GM12878 (cell line): ENCODE data around the gene SSRP1. TPM values are rescaled to one million over a fixed set of nuclear protein-coding genes. Genes with fewer than 3 reads are reported as not detected.

Experiments used
- ATAC-seq: fragments of 200-7000 bp; cut with Tn5 transposase; 3 replicates; pipeline ENCODE4 v1.9.1; 2020; ENCODE audit warnings: mild to moderate bottlenecking, moderate library complexity
- BruUV-seq: library from RNA; stranded (reverse); fragments of 400-500 nt; replicated peaks from 2 replicates; lab custom pipeline; 2021; lab: Mats Ljungman, UMichigan
- CTCF ChIA-PET: fragments of 300-600 bp; sonication (Branson Sonifier 250); formaldehyde crosslinking; extraction: SDS; loops from one replicate; lab custom pipeline; 2021; ENCODE audit warnings: inconsistent platforms; lab: Yijun Ruan, JAX
- POLR2A ChIA-PET: fragments of 350-600 bp; formaldehyde crosslinking; extraction: SDS; loops from one replicate; lab custom pipeline; 2021; ENCODE audit warnings: inconsistent platforms; lab: Charles Lee
- RAD21 ChIA-PET: fragments of 300-600 bp; sonication (Branson Sonifier 250); formaldehyde crosslinking; loops from one replicate; lab custom pipeline; 2023; ENCODE audit warnings: antibody characterized with exemption; ENCODE audit not compliant: unreplicated experiment; lab: Charles Lee
- SMC1A ChIA-PET: fragments of 300-600 bp; sonication (Branson Sonifier 250); formaldehyde crosslinking; loops from one replicate; lab custom pipeline; 2023; ENCODE audit not compliant: unreplicated experiment, uncharacterized antibody; lab: Charles Lee
- DNase-seq: peaks from one replicate; pipeline ENCODE4 v3.0.0-alpha.2; 2011; ENCODE audit warnings: low read depth, low spot score
- FAIRE-seq: peaks from 3 replicates; lab custom pipeline; 2011; peaks lifted over from hg19 to GRCh38; lab: Jason Lieb, UNC
- H2AFZ ChIP-seq: 2 replicates; pipeline ENCODE4 v1.6.0; 2011; ENCODE audit warnings: low read depth, low read length, control low read depth; ENCODE audit not compliant: control insufficient read depth
- H3K27ac ChIP-seq: 2 replicates; pipeline ENCODE4 v1.5.1; 2011; ENCODE audit warnings: control low read depth; ENCODE audit not compliant: control insufficient read depth, insufficient read depth
- H3K27me3 ChIP-seq, 2 experiments: replicated peaks in 1 of 2; 2 replicates each; pipeline versions ENCODE4 v1.6.0 to v1.6.1; 2011; ENCODE audit warnings: low read length in 1 of 2; ENCODE audit not compliant: control insufficient read depth in 2 of 2, insufficient read depth in 2 of 2
- H3K36me3 ChIP-seq, 2 experiments: 2 replicates each; pipeline ENCODE4 v1.5.1; 2011; ENCODE audit warnings: low read length in 1 of 2; ENCODE audit not compliant: control insufficient read depth in 2 of 2, insufficient read depth in 2 of 2
- H3K4me1 ChIP-seq: 2 replicates; pipeline ENCODE4 v1.6.1; 2011; ENCODE audit warnings: mild to moderate bottlenecking, low read length, moderate library complexity, mixed read lengths; ENCODE audit not compliant: control insufficient read depth, insufficient read depth
- H3K4me2 ChIP-seq: 2 replicates; pipeline ENCODE4 v1.6.0; 2011; ENCODE audit warnings: control low read depth; ENCODE audit not compliant: control insufficient read depth, insufficient read depth
- H3K4me3 ChIP-seq: fragments of 200-600 bp; sonication (generic); 2 replicates; pipeline ENCODE4 v1.5.1; 2016
- H3K79me2 ChIP-seq: 2 replicates; pipeline ENCODE4 v1.6.0; 2011; ENCODE audit warnings: low read length; ENCODE audit not compliant: control insufficient read depth, insufficient read depth
- H3K9ac ChIP-seq: 2 replicates; pipeline ENCODE4 v1.8.0; 2011; ENCODE audit warnings: low read length, control low read depth, mixed read lengths; ENCODE audit not compliant: control insufficient read depth, insufficient read depth
- H3K9me3 ChIP-seq: replicated peaks from 3 replicates; pipeline ENCODE4 v1.5.1; 2011; ENCODE audit warnings: mild to moderate bottlenecking, low read length; ENCODE audit not compliant: control insufficient read depth, insufficient read depth
- H4K20me1 ChIP-seq: 2 replicates; pipeline ENCODE4 v1.6.0; 2011; ENCODE audit not compliant: control insufficient read depth, insufficient read depth
- CTCF ChIP-seq, 3 experiments: IDR thresholded peaks in 2 of 3; conservative IDR thresholded peaks in 1 of 3; 2 replicates each; pipeline ENCODE4 v1.5.1; 2011; ENCODE audit warnings: low read depth in 3 of 3, low read length in 3 of 3, mild to moderate bottlenecking in 3 of 3, control low read depth in 2 of 3, moderate library complexity in 2 of 3, inconsistent platforms in 1 of 3, mixed read lengths in 1 of 3; ENCODE audit not compliant: control insufficient read depth in 2 of 3, insufficient read depth in 1 of 3; ENCODE audit errors: extremely low read depth in 1 of 3
- EZH2 ChIP-seq: IDR thresholded peaks from 2 replicates; pipeline ENCODE4 v1.6.1; 2012; ENCODE audit warnings: low read depth, mild to moderate bottlenecking, control low read depth, inconsistent platforms, low read length, borderline replicate concordance; ENCODE audit not compliant: control insufficient read depth
- IKZF1 ChIP-seq: fragments of 450-650 bp; conservative IDR thresholded peaks from 2 replicates; pipeline ENCODE4 v1.6.1; 2017; ENCODE audit warnings: antibody characterized with exemption, mild to moderate bottlenecking
- MLLT1 ChIP-seq: fragments of 450-650 bp; IDR thresholded peaks from 2 replicates; pipeline ENCODE4 v1.6.1; 2016; ENCODE audit warnings: mild to moderate bottlenecking
- RAD21 ChIP-seq: IDR thresholded peaks from 2 replicates; pipeline ENCODE4 v1.6.1; 2011; ENCODE audit warnings: mild to moderate bottlenecking, low read depth, low read length, moderate library complexity; ENCODE audit not compliant: insufficient read depth
- RB1 ChIP-seq: fragments of 450-650 bp; formaldehyde crosslinking; IDR thresholded peaks from 2 replicates; pipeline ENCODE4 v1.6.1; 2017; ENCODE audit warnings: mild to moderate bottlenecking, borderline replicate concordance
- SKIL ChIP-seq: fragments of 450-650 bp; IDR thresholded peaks from 2 replicates; pipeline ENCODE4 v1.6.1; 2017; ENCODE audit warnings: mild to moderate bottlenecking, low read depth, inconsistent platforms; ENCODE audit not compliant: poor library complexity, severe bottlenecking
- SMC3 ChIP-seq: IDR thresholded peaks from 2 replicates; pipeline ENCODE4 v1.6.1; 2011; ENCODE audit warnings: low read length, improper control_type of control experiment, borderline replicate concordance
- TCF12 ChIP-seq: IDR thresholded peaks from 2 replicates; pipeline ENCODE4 v1.6.1; 2011; ENCODE audit warnings: low read depth, mild to moderate bottlenecking, low read length
- WGBS: methylation state at CpG from one replicate; pipeline ENCODE4 v1.1.6; 2016; ENCODE audit warnings: low lambda C conversion rate; ENCODE audit not compliant: insufficient replicate concordance, insufficient coverage; ENCODE audit errors: missing lambda C conversion rate; 5-methylcytosine and 5-hydroxymethylcytosine counted together
- in situ Hi-C: fragments of 300-500 bp; cut with MboI; formaldehyde crosslinking; loops from 9 replicates; pipeline ENCODE4 v1.14.3; 2018; ENCODE audit warnings: mixed read lengths
- intact Hi-C: fragments of 100-400 bp; cut with micrococcal nuclease; formaldehyde crosslinking; loops from one replicate; pipeline ENCODE4 v1.14.2; 2022; ENCODE audit not compliant: unreplicated experiment
- polyA plus RNA-seq, 11 experiments: library from polyadenylated mRNA; depleted of rRNA in 4 of 11; unstranded in 6 of 11; stranded (reverse) in 5 of 11; fragments of >200 nt; fragmentation: Nextera tagmentation in 4 of 11; fragmentation: Illumina TruSeq in 1 of 11; extraction: Ambion mirVana in 4 of 11; extraction: Trizol in 1 of 11; gene quantifications; 1 replicate in 1 of 11; 2 replicates in 10 of 11; pipeline versions ENCODE4 v1.2.1 to v1.2.3, GENCODE V29; 2011 to 2016; ENCODE audit warnings: inconsistent platforms in 2 of 11, missing spikeins in 2 of 11, low read depth in 1 of 11
- total RNA-seq, 4 experiments: library from RNA; depleted of rRNA in 3 of 4; stranded (reverse); fragments of >200 nt in 3 of 4; fragmentation: Illumina TruSeq in 1 of 4; extraction: Trizol in 1 of 4; gene quantifications; 2 replicates each; pipeline versions ENCODE4 v1.2.1 to v1.2.3, GENCODE V29; 2013 to 2021

Gene SSRP1
- total and polyA plus RNA-seq, 10 of the 15 experiments (the other 5 are each of a cell fraction or from before 2014, with no cell fraction given), result 73.6 to 279 (median 138) TPM

GRCh38 chr11:57278721-57279095, 57.0 kb downstream of the SSRP1 start (continued):
- TF ChIP-seq EZH2 (no peak), TCF12 (no peak), SKIL (no peak), MLLT1 (no peak)

- SMC1A ChIA-PET, result interaction anchor here (0.6 kb wide), 1 partner anchor 407 kb away, joined by 3 read pairs; no protein-coding TSS in a partner anchor
- no peak overlapping the region for H3K4me2 ChIP-seq
- RAD21 ChIA-PET, result interaction anchor here (2.1 kb wide), 1 partner anchor 29 kb away, joined by 5 read pairs; no protein-coding TSS in a partner anchor
- intact Hi-C loops, result no loop called here
- H3K27ac ChIP-seq, result no peak overlapping the region
- DNase-seq (no peak), FAIRE-seq (peak; percentile 95), ATAC-seq (peak; percentile 90)
- H3K4me3 ChIP-seq, result no peak overlapping the region
- CTCF ChIA-PET, result interaction anchor here (0.7 to 2.2 kb wide), 10 partner anchors 9 to 1354 kb away, joined by 3 to 16 read pairs (median 4); no protein-coding TSS in a partner anchor
- H4K20me1 ChIP-seq, result no peaks in the 10 kb centered on the region
- H3K27me3 ChIP-seq, result peaks cover 0 to 5% of the 10 kb centered on the region in 2 experiments; a peak in 1 of 4 replicates
- no peaks in the 10 kb centered on the region for H3K36me3 ChIP-seq
- TF ChIP-seq MLLT1 (no peak), IKZF1 (peak; percentile 27; the same call in 1 of the 2 replicates), CTCF (IDR thresholded peaks at IDR 0.05 in 2 of 3, conservative IDR thresholded peaks at IDR 0.05 in 1 of 3; ENCODE audit: control insufficient read depth in 2 of 3, extremely low read depth in 1 of 3, insufficient read depth in 1 of 3, low read depth in 3 of 3, low read length in 3 of 3) (peak; percentile 79 to 84 (median 83)), SMC3 (peak; percentile 45; the same call in 1 of the 2 replicates), RAD21 (peak; percentile 64), RB1 (no peak)
- no peak overlapping the region for H3K9ac ChIP-seq
- POLR2A ChIA-PET, result no interaction called here
- no peaks in the 10 kb centered on the region; the same call in 2 of the 3 replicates for H3K9me3 ChIP-seq
- H3K79me2 ChIP-seq, result no peaks in the 10 kb centered on the region
- 10% methylated on average over 14 of the region's 14 CpGs for WGBS
- no peaks in the 10 kb centered on the region for H3K4me1 ChIP-seq
- H2AFZ ChIP-seq, result no peak overlapping the region
- in situ Hi-C loops, result no loop called here
- BruUV-seq, result no TSS peak
Observed at GRCh38 chr11:57277845-57278720, 57.6 kb downstream of the SSRP1 start.
